Ishikawa (cell line): ENCODE results near the gene A4GALT.

ENCODE experiments used
- CEBPB ChIP-seq: IDR thresholded peaks from 2 replicates; pipeline ENCODE4 v1.6.1; 2012
- FOXM1 ChIP-seq: IDR thresholded peaks from 2 replicates; pipeline ENCODE4 v1.6.1; 2012; ENCODE audit warnings: low read depth, borderline replicate concordance
- MAX ChIP-seq: IDR thresholded peaks from 2 replicates; pipeline ENCODE4 v1.6.1; 2012
- RAD21 ChIP-seq: IDR thresholded peaks from 2 replicates; pipeline ENCODE4 v1.6.1; 2012; ENCODE audit warnings: low read depth
- TEAD4 ChIP-seq: IDR thresholded peaks from 2 replicates; pipeline ENCODE4 v1.6.1; 2012

- no peak for TF ChIP-seq TEAD4
- no peak for TF ChIP-seq MAX
- no peak for TF ChIP-seq CEBPB
- no peak for TF ChIP-seq FOXM1
- TF ChIP-seq RAD21, result no peak
Measured at GRCh38 chr22:42691440-42691839, 29.2 kb downstream of the A4GALT start.
